IMR-90 (cell line): Measurements from ENCODE around the gene VPS39.

Experiments used
- BHLHE40 ChIP-seq: fragments of 150-350 bp; IDR thresholded peaks from 2 replicates; pipeline ENCODE4 v1.6.1; 2016; ENCODE audit warnings: mild to moderate bottlenecking, low read depth, low read length
- CEBPB ChIP-seq: IDR thresholded peaks from 2 replicates; pipeline ENCODE4 v1.6.1; 2012; ENCODE audit warnings: low read depth, low read length, improper control_type of control experiment
- CHD1 ChIP-seq: IDR thresholded peaks from 2 replicates; pipeline ENCODE4 v1.6.1; 2012; ENCODE audit warnings: low read depth, low read length, improper control_type of control experiment
- CTCF ChIP-seq: conservative IDR thresholded peaks from 2 replicates; pipeline ENCODE4 v1.5.1; 2012; ENCODE audit warnings: mild to moderate bottlenecking, low read depth, low read length, improper control_type of control experiment
- ELK1 ChIP-seq: fragments of 150-350 bp; IDR thresholded peaks from 2 replicates; pipeline ENCODE4 v1.6.1; 2016; ENCODE audit warnings: low read depth, mild to moderate bottlenecking, low read length, moderate library complexity, borderline replicate concordance
- MAFK ChIP-seq: IDR thresholded peaks from 2 replicates; pipeline ENCODE4 v1.6.1; 2012; ENCODE audit warnings: low read depth, low read length, improper control_type of control experiment
- MAZ ChIP-seq: IDR thresholded peaks from 2 replicates; pipeline ENCODE4 v1.6.1; 2012; ENCODE audit warnings: low read depth, mild to moderate bottlenecking, low read length, improper control_type of control experiment, moderate library complexity, borderline replicate concordance
- MXI1 ChIP-seq: IDR thresholded peaks from 2 replicates; pipeline ENCODE4 v1.6.1; 2012; ENCODE audit warnings: low read depth, mild to moderate bottlenecking, low read length, moderate library complexity, borderline replicate concordance
- POLR2A ChIP-seq: IDR thresholded peaks from 2 replicates; pipeline ENCODE4 v1.6.1; 2012; ENCODE audit warnings: mild to moderate bottlenecking, low read depth, low read length
- RAD21 ChIP-seq: IDR thresholded peaks from 2 replicates; pipeline ENCODE4 v1.6.1; 2012; ENCODE audit warnings: low read length, improper control_type of control experiment
- RCOR1 ChIP-seq: IDR thresholded peaks from 2 replicates; pipeline ENCODE4 v1.6.1; 2012; ENCODE audit warnings: mild to moderate bottlenecking, low read length, improper control_type of control experiment; ENCODE audit not compliant: insufficient replicate concordance
- RFX5 ChIP-seq: IDR thresholded peaks from 2 replicates; pipeline ENCODE4 v1.8.0; 2012; ENCODE audit warnings: low read depth, mild to moderate bottlenecking, low read length, moderate library complexity
- TF ChIP-seq, protein P1 (sequence below): fragments of 150-350 bp; IDR thresholded peaks from 2 replicates; pipeline ENCODE4 v1.6.1; 2017; ENCODE audit warnings: mild to moderate bottlenecking, antibody characterized with exemption, low read length, low read depth

DNA sequence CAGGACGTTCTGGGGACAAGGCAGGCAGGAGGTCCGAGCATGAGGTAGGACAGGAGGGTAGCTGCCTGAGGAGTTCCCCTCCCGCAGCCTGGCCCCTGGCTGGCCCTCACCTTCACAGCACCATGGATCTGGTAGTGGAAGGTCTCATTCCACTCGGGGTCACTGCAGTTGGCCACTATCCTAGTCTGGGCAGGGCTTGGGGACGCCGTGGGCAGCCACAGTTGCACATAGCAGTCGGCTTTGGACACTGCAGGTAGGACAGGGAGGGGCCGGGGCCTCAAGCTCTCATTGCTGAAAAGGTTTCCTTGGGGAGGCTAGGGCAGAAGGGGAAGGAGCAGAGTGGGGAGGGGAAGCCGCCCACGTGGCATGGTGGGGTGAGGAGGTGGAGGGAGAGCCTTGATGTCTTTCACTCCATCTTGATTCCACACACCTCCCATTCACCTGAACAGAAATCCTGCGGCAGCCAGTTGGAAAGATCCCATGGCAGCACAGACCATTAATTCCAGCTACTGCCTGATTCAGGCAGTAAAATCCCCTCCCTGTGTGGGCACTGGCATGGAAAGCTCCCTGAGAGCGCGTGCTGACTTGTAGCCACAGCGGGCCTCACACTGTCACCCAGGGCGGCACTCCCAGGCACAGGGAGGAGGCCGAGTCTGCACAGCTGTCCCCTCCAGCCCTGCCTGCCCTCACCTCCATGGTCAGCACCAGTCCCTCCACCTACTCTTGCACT is 53.7 kb downstream of the VPS39 start:
- TF ChIP-seq MXI1 (no peak), CTCF (no peak), POLR2A (no peak), RAD21 (no peak), MAFK (no peak), CEBPB (no peak), CHD1 (no peak), RCOR1 (no peak), MAZ (no peak), RFX5 (no peak), ELK1 (no peak), BHLHE40 (no peak)
- TF ChIP-seq, protein P1, sequence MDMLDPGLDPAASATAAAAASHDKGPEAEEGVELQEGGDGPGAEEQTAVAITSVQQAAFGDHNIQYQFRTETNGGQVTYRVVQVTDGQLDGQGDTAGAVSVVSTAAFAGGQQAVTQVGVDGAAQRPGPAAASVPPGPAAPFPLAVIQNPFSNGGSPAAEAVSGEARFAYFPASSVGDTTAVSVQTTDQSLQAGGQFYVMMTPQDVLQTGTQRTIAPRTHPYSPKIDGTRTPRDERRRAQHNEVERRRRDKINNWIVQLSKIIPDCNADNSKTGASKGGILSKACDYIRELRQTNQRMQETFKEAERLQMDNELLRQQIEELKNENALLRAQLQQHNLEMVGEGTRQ = no peak
